NCI-H1694 (cell line): ENCODE results near the gene RAB35.
"Not testable (repeated sequence)": the region's sequence is repeated elsewhere in the genome, so short reads cannot be mapped to it uniquely, and the experiment has no call there.

Experiments used
- DNase-seq: peaks from one replicate; lab custom pipeline; 2025; lab: John Stamatoyannopoulos, UW

Gene RAB35

GRCh38 chr12:120060717-120061116 lies 55.8 kb downstream of the RAB35 start:
- DNase-seq: no peak

- DNase-seq: no peak
These were observed 56.4 kb downstream of the RAB35 start for GRCh38 chr12:120060196-120060595.

GRCh38 chr12:120056739-120057138 lies 59.8 kb downstream of the RAB35 start:
- no peak for DNase-seq

GRCh38 chr12:120055231-120056000 lies 61.1 kb downstream of the RAB35 start:
- DNase-seq: no peak

- DNase-seq: no peak
These were observed 62.3 kb downstream of the RAB35 start for GRCh38 chr12:120054293-120054692.

- no peak for DNase-seq
These were observed 65.0 kb downstream of the RAB35 start for GRCh38 chr12:120051535-120051934.

GRCh38 chr12:120049426-120049825 lies 67.1 kb downstream of the RAB35 start:
- DNase-seq: no peak

- no peak for DNase-seq
These were observed 68.3 kb downstream of the RAB35 start for GRCh38 chr12:120048263-120048662.

GRCh38 chr12:120047072-120047471 lies 69.5 kb downstream of the RAB35 start:
- no peak for DNase-seq

- DNase-seq: not testable (repeated sequence)
These were observed 71.2 kb downstream of the RAB35 start for GRCh38 chr12:120045367-120045766.
